ENCODE measurements around the gene CNOT4. TPM values are rescaled to one million over a fixed set of nuclear protein-coding genes. Genes with fewer than 3 reads are reported as not detected.

CNOT4 gene
- total and polyA plus RNA-seq, 10 of the 15 experiments (the other 5 are each of a cell fraction or from before 2014, with no cell fraction given) = 9.4 to 29.6 (median 16.6) TPM

GRCh38 chr7:135410543-135410942 lies 99.4 kb downstream of the CNOT4 start:
- H3K4me3 ChIP-seq = no peak overlapping the region
- peaks cover 0 to 1% of the 10 kb centered on the region in 2 experiments; a peak in 3 of 4 replicates for H3K36me3 ChIP-seq (ENCODE audit: control insufficient read depth in 2 of 2, insufficient read depth in 2 of 2, low read length in 1 of 2)
- ChIA-PET POLR2A (no interaction called here), CTCF (interaction anchor here (1.1 to 1.7 kb wide), 2 partner anchors 8 to 135 kb away, joined by 4 read pairs; no protein-coding TSS in a partner anchor), RAD21 (ENCODE audit: unreplicated experiment) (no interaction called here), SMC1A (ENCODE audit: uncharacterized antibody, unreplicated experiment) (interaction anchor here (0.6 to 1.6 kb wide), 2 partner anchors 17 to 236 kb away, joined by 3 to 4 read pairs; no protein-coding TSS in a partner anchor)
- no peak overlapping the region for H3K4me2 ChIP-seq (ENCODE audit: control insufficient read depth, insufficient read depth)
- FAIRE-seq (no peak), ATAC-seq (no peak), DNase-seq (ENCODE audit: low read depth, low spot score) (no peak)
- TF ChIP-seq PBX3 (IDR thresholded peaks at IDR 0.05; ENCODE audit: insufficient replicate concordance, low read depth, low read length) (no peak), SREBF1 (IDR thresholded peaks at IDR 0.05; ENCODE audit: low read length) (no peak), HDGF (IDR thresholded peaks at IDR 0.05) (no peak), IRF4 (IDR thresholded peaks at IDR 0.05; ENCODE audit: low read depth, low read length) (no peak), CBX5 (IDR thresholded peaks at IDR 0.05; ENCODE audit: low read depth) (no peak)
- in situ Hi-C loops (cut with MboI) = no loop called here
- WGBS (ENCODE audit: insufficient coverage, insufficient replicate concordance, low lambda C conversion rate, missing lambda C conversion rate) = 99% methylated on average over 3 of the region's 3 CpGs
- H3K9ac ChIP-seq (ENCODE audit: control insufficient read depth, insufficient read depth, low read length) = no peak overlapping the region
- no TSS peak for BruUV-seq (replicated peaks)
- no peak overlapping the region for H3K27ac ChIP-seq (ENCODE audit: control insufficient read depth, insufficient read depth)
- intact Hi-C loops (cut with micrococcal nuclease; ENCODE audit: unreplicated experiment) = loop anchor here (5.0 to 10.0 kb wide), 3 partner anchors 97 to 234 kb away; no protein-coding TSS in a partner anchor
- no peaks in the 10 kb centered on the region for H3K79me2 ChIP-seq (ENCODE audit: control insufficient read depth, insufficient read depth, low read length)
- no peaks in the 10 kb centered on the region for H3K27me3 ChIP-seq (replicated peaks in 1 of 2; ENCODE audit: control insufficient read depth in 2 of 2, insufficient read depth in 2 of 2, low read length in 1 of 2)
- no peaks in the 10 kb centered on the region for H3K4me1 ChIP-seq (ENCODE audit: control insufficient read depth, insufficient read depth, low read length)
- H3K9me3 ChIP-seq (replicated peaks; ENCODE audit: control insufficient read depth, insufficient read depth, low read length) = no peaks in the 10 kb centered on the region
- H2AFZ ChIP-seq (ENCODE audit: control insufficient read depth, low read depth, low read length) = no peak overlapping the region
- no peaks in the 10 kb centered on the region for H4K20me1 ChIP-seq (ENCODE audit: control insufficient read depth, insufficient read depth)

All from GM12878 (cell line).